Endothelial cell of umbilical vein (primary cell): ENCODE results near the gene DDX3X. TPM values are rescaled to one million over a fixed set of nuclear protein-coding genes. Genes with fewer than 3 reads are reported as not detected.
A peak's percentile ranks its signal among the peaks of the same experiment; 100 is the strongest.

Experiments
- BruUV-seq: library from RNA; stranded (reverse); fragments of 400-500 nt; replicated peaks from 2 replicates; lab custom pipeline; 2021; lab: Mats Ljungman, UMichigan
- CTCF ChIA-PET: fragments of 300-600, 350-600 bp; sonication (Branson Sonifier 250); formaldehyde crosslinking; loops from one replicate; lab custom pipeline; 2021; ENCODE audit warnings: antibody characterized with exemption, inconsistent platforms; lab: Charles Lee
- POLR2A ChIA-PET: fragments of 300-600, 350-600 bp; sonication (Branson Sonifier 250); formaldehyde crosslinking; loops from one replicate; lab custom pipeline; 2021; ENCODE audit warnings: antibody characterized with exemption, inconsistent platforms; lab: Charles Lee
- DNase-seq: peaks from one replicate; pipeline ENCODE4 v3.0.0-alpha.2; 2011; ENCODE audit warnings: low read depth, low spot score
- FAIRE-seq: peaks from 2 replicates; lab custom pipeline; 2011; peaks lifted over from hg19 to GRCh38; lab: Jason Lieb, UNC
- H2AFZ ChIP-seq: 2 replicates; pipeline ENCODE4 v1.6.0; 2012; ENCODE audit warnings: low read depth, low read length, control low read depth, inconsistent platforms
- H3K27ac ChIP-seq: 2 replicates; pipeline ENCODE4 v1.5.1; 2011; ENCODE audit warnings: low read depth, mild to moderate bottlenecking, control low read depth, low read length, moderate library complexity; ENCODE audit not compliant: insufficient read depth
- H3K27me3 ChIP-seq, 2 experiments: 2 replicates each; pipeline versions ENCODE4 v1.6.0 to v1.6.1; 2011; ENCODE audit warnings: low read length in 2 of 2, mixed read lengths in 1 of 2; ENCODE audit not compliant: control insufficient read depth in 2 of 2, insufficient read depth in 2 of 2
- H3K36me3 ChIP-seq, 2 experiments: 2 replicates in 1 of 2; 3 replicates in 1 of 2; pipeline ENCODE4 v1.5.1; 2011; ENCODE audit warnings: low read length in 2 of 2, mild to moderate bottlenecking in 1 of 2, moderate library complexity in 1 of 2; ENCODE audit not compliant: control insufficient read depth in 2 of 2, insufficient read depth in 2 of 2; ENCODE audit errors: extremely low read depth in 1 of 2
- H3K4me1 ChIP-seq: 3 replicates; pipeline ENCODE4 v1.5.1; 2011; ENCODE audit warnings: mild to moderate bottlenecking, low read length; ENCODE audit not compliant: control insufficient read depth, insufficient read depth; ENCODE audit errors: extremely low read depth
- H3K4me2 ChIP-seq: 2 replicates; pipeline ENCODE4 v1.6.1; 2011; ENCODE audit warnings: low read length, control low read depth, mixed read lengths; ENCODE audit not compliant: insufficient read depth
- H3K4me3 ChIP-seq, 3 experiments: fragments of 200-600 bp in 1 of 3; sonication (generic), shearing (Covaris generic) in 1 of 3; replicated peaks in 1 of 3; 2 replicates each; pipeline ENCODE4 v1.5.1; 2011 to 2016; ENCODE audit warnings: control low read depth in 3 of 3, low read length in 3 of 3, mild to moderate bottlenecking in 2 of 3, inconsistent platforms in 1 of 3, low read depth in 1 of 3, moderate library complexity in 1 of 3; ENCODE audit not compliant: insufficient read depth in 1 of 3
- H3K79me2 ChIP-seq: 2 replicates; pipeline ENCODE4 v1.6.0; 2012; ENCODE audit warnings: low read length, inconsistent platforms; ENCODE audit not compliant: control insufficient read depth, insufficient read depth
- H3K9ac ChIP-seq: replicated peaks from 2 replicates; pipeline ENCODE3; 2011; ENCODE audit warnings: low read length, control low read depth; ENCODE audit not compliant: insufficient read depth; ENCODE audit errors: extremely low read depth
- H3K9me1 ChIP-seq: replicated peaks from 3 replicates; pipeline ENCODE4 v1.6.0; 2011; ENCODE audit warnings: mild to moderate bottlenecking, low read length; ENCODE audit not compliant: control insufficient read depth, insufficient read depth; ENCODE audit errors: extremely low read depth
- H3K9me3 ChIP-seq: replicated peaks from 2 replicates; pipeline ENCODE4 v1.5.1; 2012; ENCODE audit warnings: low read length, inconsistent platforms; ENCODE audit not compliant: control insufficient read depth, insufficient read depth
- H4K20me1 ChIP-seq: replicated peaks from 2 replicates; pipeline ENCODE3; 2011; ENCODE audit warnings: mild to moderate bottlenecking, low read length; ENCODE audit not compliant: control insufficient read depth, insufficient read depth; ENCODE audit errors: extremely low read depth
- FOS ChIP-seq: IDR thresholded peaks from 2 replicates; pipeline ENCODE4 v1.6.1; 2011; ENCODE audit warnings: mild to moderate bottlenecking, low read length, moderate library complexity, borderline replicate concordance; ENCODE audit not compliant: insufficient read depth
- GATA2 ChIP-seq: IDR thresholded peaks from 2 replicates; pipeline ENCODE4 v1.7.0; 2011; ENCODE audit warnings: low read depth, mild to moderate bottlenecking, moderate library complexity, mixed read lengths, low read length; ENCODE audit not compliant: insufficient read length, insufficient read depth
- JUN ChIP-seq: IDR thresholded peaks from 2 replicates; pipeline ENCODE4 v1.6.1; 2011; ENCODE audit warnings: borderline replicate concordance, low read depth; ENCODE audit not compliant: insufficient read length, insufficient read depth
- POLR2A ChIP-seq: IDR thresholded peaks from 2 replicates; pipeline ENCODE4 v1.6.1; 2012; ENCODE audit warnings: low read depth, mild to moderate bottlenecking, control low read depth, low read length
- POLR2AphosphoS5 ChIP-seq: IDR thresholded peaks from 2 replicates; pipeline ENCODE4 v1.6.1; 2012; ENCODE audit warnings: low read depth, mild to moderate bottlenecking, control low read depth, low read length, moderate library complexity; ENCODE audit not compliant: insufficient read depth
- dilution Hi-C: fragments of 300-500 bp; cut with MboI; formaldehyde crosslinking; loops from one replicate; pipeline ENCODE4 v1.15.0; 2019; ENCODE audit warnings: low sequenced_read_pairs; ENCODE audit not compliant: extremely low pct_ligation_motif_present
- intact Hi-C: fragments of 100-400 bp; cut with micrococcal nuclease; formaldehyde crosslinking; loops from one replicate; pipeline ENCODE4 v1.10.0; 2022
- polyA plus RNA-seq, 4 experiments: library from polyadenylated mRNA; depleted of rRNA in 3 of 4; stranded (reverse) in 3 of 4; unstranded in 1 of 4; fragments of >200 nt; gene quantifications; 2 replicates each; pipeline versions ENCODE4 v1.2.1 to v1.2.3, GENCODE V29; 2011 to 2012; ENCODE audit warnings: missing spikeins in 1 of 4
- total RNA-seq: library from RNA; stranded (reverse); gene quantifications from 2 replicates; pipeline ENCODE4 v1.2.3, GENCODE V29; 2021
- TF ChIP-seq, protein P1 (sequence below): IDR thresholded peaks from 2 replicates; pipeline ENCODE4 v1.6.1; 2011; ENCODE audit not compliant: insufficient read depth, insufficient read length

DDX3X gene
- total and polyA plus RNA-seq, 2 donors (not counting 3 experiments of a cell fraction or from before 2014, with no cell fraction given): 48.5 to 300 TPM

DNA sequence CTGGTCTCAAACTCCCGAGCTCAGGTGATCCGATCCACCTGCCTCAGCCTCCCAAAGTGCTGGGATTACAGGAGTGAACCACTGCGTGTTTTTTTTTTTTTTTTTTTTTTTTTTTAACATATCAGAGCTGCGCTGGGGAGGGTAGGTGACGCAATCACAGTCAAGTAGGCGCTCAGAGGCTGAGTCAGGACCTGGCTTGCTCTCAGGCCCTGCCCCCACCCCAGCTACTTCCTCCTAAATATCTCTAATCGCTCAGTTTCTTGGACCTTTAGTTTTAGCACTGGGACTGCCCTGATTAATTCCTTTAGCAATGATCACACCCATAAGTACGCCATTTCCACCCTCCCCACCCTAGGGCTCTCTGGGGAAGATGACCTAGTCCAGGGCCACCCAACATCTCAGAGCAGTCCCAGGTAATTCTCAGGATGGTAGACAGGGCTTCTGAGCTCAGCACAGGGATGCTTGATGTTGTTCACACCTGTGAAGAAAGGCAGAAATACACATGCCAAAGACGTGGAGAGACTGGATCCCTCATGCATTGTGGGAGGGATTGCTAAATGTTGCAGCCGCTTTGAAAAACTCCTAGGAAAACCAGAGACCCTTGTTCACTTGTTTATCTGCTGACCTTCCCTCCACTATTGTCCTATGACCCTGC lies 50.2 kb downstream of the DDX3X start:
- Histone ChIP-seq H3K27ac (no peak overlapping the region), H4K20me1 (no peaks in the 10 kb centered on the region), H3K27me3 (no peaks in the 10 kb centered on the region), H3K9me3 (no peaks in the 10 kb centered on the region), H3K4me2 (no peak overlapping the region), H3K79me2 (no peaks in the 10 kb centered on the region), H3K9me1 (no peaks in the 10 kb centered on the region), H3K4me3 (no peak overlapping the region), H3K36me3 (no peaks in the 10 kb centered on the region), H2AFZ (no peak overlapping the region), H3K4me1 (peaks cover 10% of the 10 kb centered on the region), H3K9ac (no peak overlapping the region)
- peak; percentile 77 for FAIRE-seq
- intact Hi-C loops (no loop called here), dilution Hi-C loops (no loop called here)
- CTCF ChIA-PET: interaction anchor here (0.7 to 0.8 kb wide), 2 partner anchors 12 to 17 kb away, joined by 3 read pairs; no protein-coding TSS in a partner anchor
- no TSS peak for BruUV-seq
- TF ChIP-seq FOS: no peak
- TF ChIP-seq POLR2AphosphoS5: no peak
- no peak for TF ChIP-seq POLR2A
- TF ChIP-seq GATA2: no peak
- POLR2A ChIA-PET: no interaction called here
- DNase-seq: no peak

DNA sequence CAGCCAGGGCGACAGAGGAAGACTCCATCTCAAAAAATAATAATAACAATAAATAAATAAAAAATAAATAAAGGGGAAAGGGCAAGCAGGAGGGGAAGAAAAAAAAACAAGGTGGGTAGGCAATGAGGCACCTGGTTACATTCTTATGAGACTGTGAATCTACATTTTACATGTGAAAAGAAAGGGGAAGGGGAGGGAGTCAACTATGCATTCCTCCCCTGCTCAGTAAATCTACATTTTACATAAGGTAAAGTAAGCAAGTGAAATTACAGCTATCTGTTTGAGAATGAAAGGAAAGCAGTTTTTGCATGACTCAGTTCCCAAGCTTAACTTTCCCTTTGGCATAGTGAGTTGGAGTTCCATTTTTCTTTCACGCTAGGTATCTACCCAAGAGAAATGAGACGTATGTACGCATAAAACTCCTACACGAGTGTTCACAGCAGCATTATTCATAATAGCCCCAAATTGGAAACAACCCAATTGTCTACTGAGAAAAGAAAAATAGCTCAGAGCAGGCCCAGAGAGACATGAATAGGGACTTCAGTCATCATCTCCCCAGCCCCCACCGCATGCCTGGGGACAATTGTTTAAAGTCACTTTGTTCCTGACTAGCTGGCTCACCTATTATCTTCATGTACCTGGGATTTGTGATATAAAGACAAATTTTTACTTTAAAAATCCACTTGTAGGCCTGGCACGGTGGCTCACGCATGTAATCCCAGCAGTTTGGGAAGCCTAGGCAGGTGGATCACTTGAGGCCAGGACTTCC lies 52.4 kb downstream of the DDX3X start:
- H3K27ac ChIP-seq: no peak overlapping the region
- H2AFZ ChIP-seq: no peak overlapping the region
- dilution Hi-C loops (no loop called here), intact Hi-C loops (no loop called here)
- ChIA-PET CTCF (interaction anchor here (1.1 to 1.3 kb wide), 2 partner anchors 23 to 31 kb away, joined by 4 read pairs; no protein-coding TSS in a partner anchor), POLR2A (no interaction called here)
- no peaks in the 10 kb centered on the region for H3K36me3 ChIP-seq
- H4K20me1 ChIP-seq: no peaks in the 10 kb centered on the region
- TF ChIP-seq, protein P1, sequence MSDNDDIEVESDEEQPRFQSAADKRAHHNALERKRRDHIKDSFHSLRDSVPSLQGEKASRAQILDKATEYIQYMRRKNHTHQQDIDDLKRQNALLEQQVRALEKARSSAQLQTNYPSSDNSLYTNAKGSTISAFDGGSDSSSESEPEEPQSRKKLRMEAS: no peak
- TF ChIP-seq JUN: no peak
- H3K4me2 ChIP-seq: no peak overlapping the region
- H3K9ac ChIP-seq: no peak overlapping the region
- H3K4me3 ChIP-seq: no peak overlapping the region
- DNase-seq (no peak), FAIRE-seq (peak; percentile 18)
- BruUV-seq: no TSS peak
- H3K4me1 ChIP-seq: peaks cover 10% of the 10 kb centered on the region
- H3K9me3 ChIP-seq: no peaks in the 10 kb centered on the region
- no peaks in the 10 kb centered on the region for H3K27me3 ChIP-seq
- H3K79me2 ChIP-seq: no peaks in the 10 kb centered on the region
- no peaks in the 10 kb centered on the region for H3K9me1 ChIP-seq
